SW480 (cell line): ENCODE data around the gene SLC38A7.
"Not testable (repeated sequence)": the region's sequence is repeated elsewhere in the genome, so short reads cannot be mapped to it uniquely, and the experiment has no call there.

Source experiments
- DNase-seq: peaks from one replicate; pipeline ENCODE4 v3.0.0-alpha.2; 2016; ENCODE audit warnings: low spot score

SLC38A7 gene

GRCh38 chr16:58684354-58685083 is at the start of gene SLC38A7:
Gene SLC38A7 (minus strand): TSS chr16:58684770. CDS start chr16:58680126, 4,644 bp downstream.
- peak; percentile 54 for DNase-seq

- DNase-seq: peak; percentile 89
Measured at GRCh38 chr16:58733671-58734458, 49.3 kb upstream of the SLC38A7 start, which contains the start of gene GOT2. Gene GOT2 (minus strand): TSS chr16:58734316. CDS start chr16:58734228, 88 bp downstream.

- peak; percentile 6 for DNase-seq
Measured at GRCh38 chr16:58733248-58733670, 48.7 kb upstream of the SLC38A7 start.

- no peak for DNase-seq
Measured at GRCh38 chr16:58732545-58733247, 48.1 kb upstream of the SLC38A7 start.

GRCh38 chr16:58730724-58731370 is 46.3 kb upstream of the SLC38A7 start:
- DNase-seq: no peak

- DNase-seq: no peak
Measured at GRCh38 chr16:58727796-58728568, 43.4 kb upstream of the SLC38A7 start.

- no peak for DNase-seq
Measured at GRCh38 chr16:58727028-58727781, 42.6 kb upstream of the SLC38A7 start.

- DNase-seq: no peak
Measured at GRCh38 chr16:58723109-58723508, 38.5 kb upstream of the SLC38A7 start.

- no peak for DNase-seq
Measured at GRCh38 chr16:58717994-58718393, 33.4 kb upstream of the SLC38A7 start.

- DNase-seq: no peak
Measured at GRCh38 chr16:58716468-58716867, 31.9 kb upstream of the SLC38A7 start.

- DNase-seq: no peak
Measured at GRCh38 chr16:58713742-58714141, 29.2 kb upstream of the SLC38A7 start.

GRCh38 chr16:58709333-58709732 is 24.8 kb upstream of the SLC38A7 start:
- no peak for DNase-seq

- no peak for DNase-seq
Measured at GRCh38 chr16:58699151-58699550, 14.6 kb upstream of the SLC38A7 start.

- no peak for DNase-seq
Measured at GRCh38 chr16:58695368-58695767, 10.8 kb upstream of the SLC38A7 start.

- DNase-seq: no peak
Measured at GRCh38 chr16:58692450-58692849, 7.9 kb upstream of the SLC38A7 start.

GRCh38 chr16:58686985-58687706 is 2.6 kb upstream of the SLC38A7 start:
- not testable (repeated sequence) for DNase-seq

GRCh38 chr16:58685084-58685449 is 497 bp upstream of the SLC38A7 start:
- DNase-seq: no peak

- no peak for DNase-seq
Measured at GRCh38 chr16:58684001-58684353, 593 bp downstream of the SLC38A7 start.

GRCh38 chr16:58679763-58680162 is 4.8 kb downstream of the SLC38A7 start:
- DNase-seq: no peak

GRCh38 chr16:58678716-58679115 is 5.9 kb downstream of the SLC38A7 start:
- no peak for DNase-seq
